A549 (cell line): ENCODE measurements around the gene PLCH1. TPM values are rescaled to one million over a fixed set of nuclear protein-coding genes. Genes with fewer than 3 reads are reported as not detected.

Experiments used
- ATAC-seq, 2 experiments: fragments of 200-7000 bp in 1 of 2; fragments of >200 bp in 1 of 2; cut with Nextera tagmentation in 1 of 2; cut with Tn5 transposase in 1 of 2; 3 replicates each; pipeline versions ENCODE4 v1.8.0 to v1.9.1; 2018 to 2020; ENCODE audit warnings: mild to moderate bottlenecking in 1 of 2, moderate library complexity in 1 of 2
- CTCF ChIA-PET: fragments of 300-600 bp; sonication (Branson Sonifier 250); formaldehyde crosslinking; extraction: SDS; loops from one replicate; lab custom pipeline; 2021; ENCODE audit warnings: antibody characterized with exemption, inconsistent platforms; lab: Yijun Ruan, JAX
- POLR2A ChIA-PET: fragments of 350-600 bp; formaldehyde crosslinking; extraction: SDS; loops from one replicate; lab custom pipeline; 2021; ENCODE audit warnings: antibody characterized with exemption, inconsistent platforms; lab: Yijun Ruan, JAX
- DNase-seq, 2 experiments: peaks; one replicate each; pipeline versions ENCODE4 v3.0.0 to v3.0.0-alpha.2; 2011 to 2016; ENCODE audit warnings: low read depth in 1 of 2, low spot score in 1 of 2
- FAIRE-seq: peaks from 2 replicates; lab custom pipeline; 2011; peaks lifted over from hg19 to GRCh38; lab: Jason Lieb, UNC
- H3K27ac ChIP-seq, 2 experiments: fragments of >200 bp; sonication (Bioruptor Twin); formaldehyde crosslinking; 3 replicates each; pipeline ENCODE4 v1.5.1; 2016 to 2017
- H3K4me1 ChIP-seq: fragments of >200 bp; sonication (Bioruptor Twin); formaldehyde crosslinking; 3 replicates; pipeline ENCODE4 v1.6.1; 2016
- H3K4me2 ChIP-seq: fragments of >200 bp; sonication (Bioruptor Twin); formaldehyde crosslinking; 3 replicates; pipeline ENCODE4 v1.6.1; 2016
- H3K4me3 ChIP-seq: fragments of >200 bp; sonication (Bioruptor Twin); formaldehyde crosslinking; 3 replicates; pipeline ENCODE4 v1.5.1; 2016
- H3K9me3 ChIP-seq: fragments of >200 bp; sonication (Bioruptor Twin); formaldehyde crosslinking; 3 replicates; pipeline ENCODE4 v1.6.1; 2016
- CHD2 ChIP-seq: fragments of 150-350 bp; IDR thresholded peaks from 2 replicates; pipeline ENCODE4 v1.6.1; 2014; ENCODE audit warnings: low read length; ENCODE audit not compliant: partially characterized antibody
- EHMT2 ChIP-seq: fragments of 200-600 bp; sonication (generic); IDR thresholded peaks from 2 replicates; pipeline ENCODE4 v1.6.1; 2016; ENCODE audit warnings: antibody characterized with exemption, low read depth, mild to moderate bottlenecking, moderate library complexity
- ESRRA ChIP-seq: fragments of 150-350 bp; IDR thresholded peaks from 2 replicates; pipeline ENCODE4 v1.6.1; 2014; ENCODE audit warnings: mild to moderate bottlenecking, low read length, borderline replicate concordance
- FOXS1 ChIP-seq: fragments of 250-450 bp; sonication (Bioruptor Pico); IDR thresholded peaks from 2 replicates; pipeline ENCODE4 v1.5.0; 2020; ENCODE audit warnings: mild to moderate bottlenecking, moderate library complexity
- HEYL ChIP-seq: fragments of 250-450 bp; sonication (Bioruptor Pico); IDR thresholded peaks from 2 replicates; pipeline ENCODE4 v1.8.0; 2021; ENCODE audit warnings: mild to moderate bottlenecking, moderate library complexity
- HOXA7 ChIP-seq: fragments of 250-450 bp; sonication (Bioruptor Pico); IDR thresholded peaks from 2 replicates; pipeline ENCODE4 v1.5.0; 2020; ENCODE audit warnings: mild to moderate bottlenecking, moderate library complexity
- HOXB5 ChIP-seq: fragments of 250-450 bp; sonication (Bioruptor Pico); IDR thresholded peaks from 2 replicates; pipeline ENCODE4 v1.5.0; 2020; ENCODE audit warnings: mild to moderate bottlenecking, moderate library complexity
- JUNB ChIP-seq: fragments of >200 bp; sonication (Bioruptor Twin); formaldehyde crosslinking; IDR thresholded peaks from 2 replicates; pipeline ENCODE4 v1.6.1; 2016
- KDM5A ChIP-seq: fragments of 200-600 bp; sonication (generic); IDR thresholded peaks from 2 replicates; pipeline ENCODE4 v1.6.1; 2016; ENCODE audit warnings: antibody characterized with exemption, mild to moderate bottlenecking
- MAFK ChIP-seq: fragments of 450-650 bp; IDR thresholded peaks from 2 replicates; pipeline ENCODE4 v1.6.1; 2014; ENCODE audit not compliant: partially characterized antibody
- NFE2L2 ChIP-seq: fragments of 150-350 bp; conservative IDR thresholded peaks from 2 replicates; pipeline ENCODE4 v1.6.1; 2014; ENCODE audit warnings: low read length
- NR3C1 ChIP-seq: fragments of >200 bp; sonication (Bioruptor Twin); formaldehyde crosslinking; IDR thresholded peaks from 3 replicates; pipeline ENCODE4 v1.6.1; 2017
- PHF8 ChIP-seq: fragments of 200-600 bp; sonication (generic); IDR thresholded peaks from 2 replicates; pipeline ENCODE4 v1.6.1; 2016; ENCODE audit warnings: low read depth, mild to moderate bottlenecking, antibody characterized with exemption, moderate library complexity, borderline replicate concordance
- RARB ChIP-seq: fragments of 250-450 bp; sonication (Bioruptor Pico); IDR thresholded peaks from 2 replicates; pipeline ENCODE4 v1.8.0; 2021; ENCODE audit warnings: mild to moderate bottlenecking, moderate library complexity
- RNF2 ChIP-seq: fragments of 200-600 bp; sonication (generic); IDR thresholded peaks from 2 replicates; pipeline ENCODE4 v1.6.1; 2016; ENCODE audit warnings: low read depth, mild to moderate bottlenecking, antibody characterized with exemption, moderate library complexity, borderline replicate concordance
- SMC3 ChIP-seq: fragments of >200 bp; sonication (Bioruptor Twin); formaldehyde crosslinking; IDR thresholded peaks from 3 replicates; pipeline ENCODE4 v1.6.1; 2018; ENCODE audit warnings: inconsistent platforms
- ZFP36 ChIP-seq: fragments of 450-650 bp; IDR thresholded peaks from 2 replicates; pipeline ENCODE4 v1.6.1; 2014; ENCODE audit warnings: borderline replicate concordance; ENCODE audit not compliant: partially characterized antibody
- WGBS: methylation state at CpG from one replicate; pipeline ENCODE4 v1.1.6; 2017; ENCODE audit errors: missing lambda C conversion rate; 5-methylcytosine and 5-hydroxymethylcytosine counted together
- polyA plus RNA-seq, 4 experiments: library from polyadenylated mRNA; depleted of rRNA in 3 of 4; stranded (reverse); fragments of >200 nt; fragmentation: RNase III in 1 of 4; extraction: RNeasy Plus Mini Kit Qiagen cat#74134 plus additional on column Dnase treatment in 1 of 4; gene quantifications; 2 replicates in 3 of 4; 3 replicates in 1 of 4; pipeline ENCODE4 v1.2.3, GENCODE V29; 2011 to 2017
- TF ChIP-seq, protein P1 (sequence below): IDR thresholded peaks from 2 replicates; pipeline ENCODE4 v1.6.1; 2012
- TF ChIP-seq, protein P2 (sequence below): IDR thresholded peaks from 2 replicates; pipeline ENCODE4 v1.6.1; 2012; ENCODE audit warnings: low read depth, borderline replicate concordance
- TF ChIP-seq, protein P3 (sequence below): IDR thresholded peaks from 2 replicates; pipeline ENCODE4 v1.6.1; 2012
- TF ChIP-seq, protein P4 (sequence below): fragments of >200 bp; sonication (Bioruptor Twin); formaldehyde crosslinking; IDR thresholded peaks from 2 replicates; pipeline ENCODE4 v1.6.1; 2016

Gene PLCH1
- polyA plus RNA-seq, 2 of the 4 experiments (the other 2 are of a cell fraction), result 2.1 to 11.1 TPM

DNA sequence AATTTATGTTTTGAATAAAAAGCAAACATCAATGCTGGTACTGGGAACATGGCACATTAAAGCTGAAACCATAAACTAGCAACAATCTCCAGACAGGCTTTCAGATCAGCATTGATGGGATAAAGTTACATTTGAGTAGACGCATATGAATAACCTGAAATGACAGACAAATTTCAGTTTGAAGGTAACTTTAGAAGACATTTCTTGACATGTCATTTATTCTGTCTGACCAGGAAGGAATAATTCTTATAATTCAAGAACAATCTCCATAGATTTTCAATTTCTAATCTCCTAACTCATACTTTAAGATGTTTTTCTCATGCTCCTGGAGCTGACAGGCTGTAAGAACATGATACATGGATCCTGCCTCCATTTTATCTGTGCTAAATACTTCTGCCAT is 69.8 kb downstream of the PLCH1 start (continued):
- TF ChIP-seq PHF8 (no peak), MAFK (no peak), HEYL (CRISPR knock-in tag) (no peak), JUNB (no peak), NFE2L2 (no peak), ZFP36 (no peak)
- TF ChIP-seq, protein P1, sequence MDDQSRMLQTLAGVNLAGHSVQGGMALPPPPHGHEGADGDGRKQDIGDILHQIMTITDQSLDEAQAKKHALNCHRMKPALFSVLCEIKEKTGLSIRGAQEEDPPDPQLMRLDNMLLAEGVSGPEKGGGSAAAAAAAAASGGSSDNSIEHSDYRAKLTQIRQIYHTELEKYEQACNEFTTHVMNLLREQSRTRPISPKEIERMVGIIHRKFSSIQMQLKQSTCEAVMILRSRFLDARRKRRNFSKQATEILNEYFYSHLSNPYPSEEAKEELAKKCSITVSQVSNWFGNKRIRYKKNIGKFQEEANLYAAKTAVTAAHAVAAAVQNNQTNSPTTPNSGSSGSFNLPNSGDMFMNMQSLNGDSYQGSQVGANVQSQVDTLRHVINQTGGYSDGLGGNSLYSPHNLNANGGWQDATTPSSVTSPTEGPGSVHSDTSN, result no peak

DNA sequence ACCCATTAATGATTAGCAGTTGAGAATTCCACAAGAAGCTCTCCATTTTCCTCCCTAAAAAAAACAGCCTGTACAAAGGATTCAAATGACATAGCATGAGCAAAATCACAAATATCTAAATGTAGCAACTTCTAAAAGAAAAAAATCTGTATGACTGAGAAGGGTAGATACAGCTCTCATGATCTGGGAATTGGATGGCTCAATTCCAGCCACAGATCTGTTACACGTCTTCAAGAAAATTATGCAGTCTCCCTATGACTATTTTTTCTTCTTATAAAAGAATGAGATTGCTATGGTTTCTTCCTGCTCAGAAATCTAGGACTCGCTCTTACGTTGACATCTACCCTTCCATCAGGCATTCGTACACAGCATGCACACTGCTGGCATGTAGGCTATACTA is 71.5 kb downstream of the PLCH1 start:
- FAIRE-seq (no peak), ATAC-seq (no peak), DNase-seq (no peak)
- Histone ChIP-seq H3K4me1 (peaks cover 5% of the 10 kb centered on the region; the same call in 1 of the 3 replicates), H3K4me3 (no peak overlapping the region), H3K9me3 (no peaks in the 10 kb centered on the region), H3K4me2 (no peak overlapping the region), H3K27ac (no peak overlapping the region)
- TF ChIP-seq HOXA7 (CRISPR knock-in tag), result no peak
- no peak for TF ChIP-seq RARB (CRISPR knock-in tag)
- TF ChIP-seq, protein P2, sequence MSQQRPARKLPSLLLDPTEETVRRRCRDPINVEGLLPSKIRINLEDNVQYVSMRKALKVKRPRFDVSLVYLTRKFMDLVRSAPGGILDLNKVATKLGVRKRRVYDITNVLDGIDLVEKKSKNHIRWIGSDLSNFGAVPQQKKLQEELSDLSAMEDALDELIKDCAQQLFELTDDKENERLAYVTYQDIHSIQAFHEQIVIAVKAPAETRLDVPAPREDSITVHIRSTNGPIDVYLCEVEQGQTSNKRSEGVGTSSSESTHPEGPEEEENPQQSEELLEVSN, result no peak
- no peak for TF ChIP-seq NR3C1
- no peak for TF ChIP-seq ESRRA
- TF ChIP-seq PHF8, result no peak
- TF ChIP-seq RNF2, result no peak
- TF ChIP-seq KDM5A, result no peak
- no peak for TF ChIP-seq SMC3
- WGBS, result 89% methylated on average over 4 of the region's 4 CpGs
- ChIA-PET CTCF (interaction anchor here (1.0 kb wide), 1 partner anchor 28 kb away, joined by 3 read pairs; no protein-coding TSS in a partner anchor), POLR2A (no interaction called here)

DNA sequence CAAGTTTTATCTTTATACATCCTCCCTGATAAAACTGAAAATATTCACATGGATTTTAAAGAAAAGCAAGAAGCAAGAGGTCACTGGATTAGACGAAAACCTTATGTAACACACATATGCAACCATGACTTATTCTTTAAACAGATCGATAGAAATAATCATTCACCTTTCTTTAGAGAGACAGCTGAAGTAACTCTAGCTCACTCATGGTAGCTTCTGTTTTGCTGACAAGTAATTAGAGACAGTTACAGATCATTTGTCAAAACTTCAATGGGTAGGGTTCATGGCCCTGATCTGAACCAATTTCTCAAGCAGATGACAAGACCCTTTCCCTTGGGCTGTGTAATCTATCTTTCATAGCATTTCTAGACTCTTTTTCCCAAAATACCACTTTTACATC is 74.5 kb downstream of the PLCH1 start:
- peaks cover 18% of the 10 kb centered on the region for H3K4me1 ChIP-seq

DNA sequence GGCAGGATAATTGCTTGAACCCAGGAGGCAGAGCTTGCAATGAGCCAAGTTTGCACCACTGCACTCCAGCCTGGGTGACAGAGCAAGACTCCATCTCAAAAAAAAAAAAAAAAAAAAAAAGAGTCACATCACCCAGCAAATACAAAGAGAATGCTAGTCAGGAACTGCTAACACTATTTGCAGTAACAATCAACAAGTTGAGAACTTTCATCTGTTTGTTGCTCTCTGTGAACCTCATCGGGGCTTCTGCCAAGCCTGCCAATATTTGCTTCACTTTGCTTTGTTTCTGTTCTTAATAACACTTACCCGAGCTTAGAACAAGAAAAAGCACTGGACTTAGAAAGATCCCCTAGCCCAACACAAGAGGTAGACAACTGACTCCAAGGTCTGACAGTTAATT is 76.9 kb downstream of the PLCH1 start:
- FAIRE-seq (no peak), ATAC-seq (no peak), DNase-seq (no peak)
- Histone ChIP-seq H3K27ac (no peak overlapping the region), H3K9me3 (no peaks in the 10 kb centered on the region), H3K4me3 (no peak overlapping the region), H3K4me2 (no peak overlapping the region), H3K4me1 (peaks cover 37% of the 10 kb centered on the region)
- TF ChIP-seq, protein P3, sequence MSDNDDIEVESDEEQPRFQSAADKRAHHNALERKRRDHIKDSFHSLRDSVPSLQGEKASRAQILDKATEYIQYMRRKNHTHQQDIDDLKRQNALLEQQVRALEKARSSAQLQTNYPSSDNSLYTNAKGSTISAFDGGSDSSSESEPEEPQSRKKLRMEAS, result no peak
- TF ChIP-seq, protein P4, sequence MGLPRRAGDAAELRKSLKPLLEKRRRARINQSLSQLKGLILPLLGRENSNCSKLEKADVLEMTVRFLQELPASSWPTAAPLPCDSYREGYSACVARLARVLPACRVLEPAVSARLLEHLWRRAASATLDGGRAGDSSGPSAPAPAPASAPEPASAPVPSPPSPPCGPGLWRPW, result no peak
- TF ChIP-seq FOXS1, result no peak
- TF ChIP-seq HOXB5 (CRISPR knock-in tag), result no peak
- TF ChIP-seq EHMT2, result no peak
- TF ChIP-seq CHD2, result no peak
- no peak for TF ChIP-seq KDM5A
- POLR2A ChIA-PET, result no interaction called here
- CTCF ChIA-PET, result interaction anchor here (0.7 kb wide), 1 partner anchor 85 kb away, joined by 3 read pairs; no protein-coding TSS in a partner anchor
- WGBS, result 68% methylated on average over 2 of the region's 2 CpGs

More for the DNA sequence above, 74.5 kb downstream of the PLCH1 start:
- no peak overlapping the region for H3K4me2 ChIP-seq
- WGBS, result 88% methylated on average over 2 of the region's 2 CpGs
- no peak for TF ChIP-seq ESRRA
- DNase-seq, result no peak
- no peak for ATAC-seq
- no peak overlapping the region for H3K27ac ChIP-seq
- CTCF ChIA-PET, result no interaction called here
- peak; percentile 7 for FAIRE-seq
- POLR2A ChIA-PET, result no interaction called here
- no peak overlapping the region for H3K4me3 ChIP-seq
- no peaks in the 10 kb centered on the region for H3K9me3 ChIP-seq
